Measurements from ENCODE around the gene ACOT11.

Gene ACOT11

DNA sequence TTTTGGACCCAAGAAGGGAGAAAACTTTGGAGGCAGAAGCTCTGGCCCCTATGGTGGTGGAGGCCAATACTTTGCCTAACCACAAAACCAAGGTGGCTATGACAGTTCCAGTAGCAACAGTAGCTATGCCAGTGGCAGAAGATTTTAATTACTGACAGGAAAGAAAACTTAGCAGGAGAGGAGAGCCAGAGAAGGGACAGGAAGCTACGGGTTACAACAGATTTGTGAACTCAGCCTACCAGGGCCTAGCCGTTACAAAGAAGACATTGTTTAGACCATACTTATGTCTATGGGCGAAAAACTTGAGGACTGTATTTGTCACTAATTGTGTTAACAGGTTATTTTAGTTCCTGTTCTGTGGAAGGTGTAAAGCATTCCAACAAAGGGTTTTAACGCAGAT, 10.4 kb upstream of the ACOT11 start:
- no peak for DNase-seq (ENCODE audit: low spot score)

- DNase-seq (ENCODE audit: low spot score): no peak
Measured at GRCh38 chr1:54538538-54538937, 9.5 kb upstream of the ACOT11 start.

- DNase-seq (ENCODE audit: low spot score): no peak
Measured at GRCh38 chr1:54540582-54541295, 7.3 kb upstream of the ACOT11 start.

DNA sequence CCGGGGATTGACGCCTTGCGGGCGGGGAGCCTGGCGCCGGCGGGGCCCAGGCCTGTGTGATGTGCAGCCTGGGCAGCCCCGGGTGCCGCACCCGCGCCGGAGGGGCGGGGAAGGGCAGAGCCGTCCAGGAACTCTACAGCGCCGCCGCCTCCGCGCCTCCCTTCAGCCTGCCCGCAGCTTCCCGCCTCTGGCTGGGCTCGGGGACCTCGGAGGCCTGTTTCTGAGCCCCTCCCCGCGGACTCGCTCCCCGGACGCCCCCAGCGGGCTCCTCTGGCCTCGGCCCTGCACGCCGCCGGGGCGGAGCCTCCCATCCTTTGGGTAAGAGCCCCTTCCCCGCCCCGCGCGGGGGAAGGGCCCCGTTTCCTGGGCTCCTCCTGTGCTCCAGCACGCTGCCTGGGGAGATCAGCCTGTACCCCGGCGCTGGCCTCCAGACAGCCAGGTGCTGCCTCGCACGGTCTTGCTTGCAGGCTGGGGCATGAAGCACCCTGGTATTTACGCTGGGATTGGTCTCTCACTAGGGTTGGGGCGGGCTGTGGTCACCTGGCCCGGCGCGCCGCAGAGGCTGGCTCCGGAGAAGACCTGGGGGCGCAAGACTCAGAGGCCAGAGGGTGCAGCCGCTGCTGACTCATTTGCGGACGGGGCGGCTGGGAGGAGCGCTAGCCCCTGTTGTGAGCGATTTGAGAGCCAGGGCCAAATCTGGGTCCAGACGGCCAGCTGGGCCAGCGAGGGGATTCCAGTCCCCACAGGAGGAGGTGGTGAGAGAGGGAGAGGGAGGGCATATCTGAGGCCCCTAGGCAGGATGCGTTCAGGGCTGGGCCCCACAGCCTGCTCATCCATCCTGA, 5.7 kb upstream of the ACOT11 start:
- peak; percentile 43 for DNase-seq (ENCODE audit: low spot score)

DNA sequence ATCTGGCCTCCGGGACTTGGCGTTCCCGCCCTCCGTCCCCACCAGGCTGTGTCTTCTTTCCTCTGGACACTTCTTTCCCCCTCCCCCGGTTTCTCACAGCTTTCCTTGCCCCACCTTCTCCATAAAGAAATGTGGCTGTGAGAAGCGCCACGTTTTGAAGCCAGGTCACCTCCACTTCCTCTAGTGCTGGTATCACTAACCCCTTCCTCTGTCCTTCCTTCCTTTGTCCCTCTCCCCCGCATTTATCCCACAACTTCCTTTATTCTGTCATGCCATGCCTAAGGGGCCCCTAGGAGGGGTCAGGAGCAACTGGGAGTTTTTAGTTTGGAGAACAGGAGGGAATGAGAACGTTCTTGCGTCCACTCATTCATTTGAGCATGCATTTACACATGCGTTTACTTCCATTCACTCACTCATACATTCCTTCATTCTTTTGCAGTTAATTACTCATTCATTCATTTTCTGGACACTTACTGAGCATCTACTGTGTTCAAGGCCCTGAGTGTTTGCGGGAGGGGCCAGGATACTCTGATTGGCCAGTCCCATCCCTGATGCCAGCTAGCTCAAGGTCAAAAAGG, 5.0 kb upstream of the ACOT11 start:
- DNase-seq (ENCODE audit: low spot score): no peak

DNA sequence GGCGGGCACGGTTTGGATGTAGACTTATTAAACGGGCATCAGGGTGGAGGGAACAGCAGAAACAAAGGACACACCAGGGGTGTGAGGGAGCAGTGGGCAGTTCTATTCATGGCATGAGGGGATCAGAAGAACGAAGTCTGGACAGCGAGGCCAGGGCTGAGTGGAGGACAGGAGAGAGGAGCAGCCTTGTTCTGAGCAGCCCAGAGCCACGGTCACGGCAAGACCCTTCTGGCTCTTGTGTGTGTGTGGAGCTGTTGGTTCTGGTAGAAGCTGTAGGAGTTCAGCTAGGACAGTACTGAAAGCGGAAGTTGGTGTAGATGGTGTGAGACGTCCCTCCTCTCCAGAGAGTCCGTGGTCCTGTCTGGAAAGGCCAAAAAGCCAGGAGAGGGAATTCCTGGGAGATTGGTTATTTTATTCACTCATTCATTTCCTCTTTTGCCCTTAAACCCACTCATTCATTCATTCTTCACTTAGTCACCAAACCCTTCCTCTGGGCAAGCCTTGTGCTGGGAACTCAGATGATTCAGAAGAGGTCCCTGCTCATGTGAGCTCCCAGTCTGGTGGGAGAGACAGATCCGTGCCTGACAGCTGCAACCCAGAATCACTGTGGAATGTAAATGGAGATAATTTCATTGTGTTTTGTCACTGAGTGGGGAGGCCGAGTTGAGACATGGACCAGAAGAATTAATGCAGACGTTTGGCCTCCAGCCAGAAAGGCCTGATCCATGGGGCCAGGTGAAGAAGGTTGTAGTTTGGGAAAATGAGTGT, 4.1 kb upstream of the ACOT11 start:
- DNase-seq (ENCODE audit: low spot score): no peak

GRCh38 chr1:54545916-54546635, 2.0 kb upstream of the ACOT11 start:
- DNase-seq (ENCODE audit: low spot score): no peak

GRCh38 chr1:54546651-54547401, 1.2 kb upstream of the ACOT11 start:
- DNase-seq (ENCODE audit: low spot score): no peak

DNA sequence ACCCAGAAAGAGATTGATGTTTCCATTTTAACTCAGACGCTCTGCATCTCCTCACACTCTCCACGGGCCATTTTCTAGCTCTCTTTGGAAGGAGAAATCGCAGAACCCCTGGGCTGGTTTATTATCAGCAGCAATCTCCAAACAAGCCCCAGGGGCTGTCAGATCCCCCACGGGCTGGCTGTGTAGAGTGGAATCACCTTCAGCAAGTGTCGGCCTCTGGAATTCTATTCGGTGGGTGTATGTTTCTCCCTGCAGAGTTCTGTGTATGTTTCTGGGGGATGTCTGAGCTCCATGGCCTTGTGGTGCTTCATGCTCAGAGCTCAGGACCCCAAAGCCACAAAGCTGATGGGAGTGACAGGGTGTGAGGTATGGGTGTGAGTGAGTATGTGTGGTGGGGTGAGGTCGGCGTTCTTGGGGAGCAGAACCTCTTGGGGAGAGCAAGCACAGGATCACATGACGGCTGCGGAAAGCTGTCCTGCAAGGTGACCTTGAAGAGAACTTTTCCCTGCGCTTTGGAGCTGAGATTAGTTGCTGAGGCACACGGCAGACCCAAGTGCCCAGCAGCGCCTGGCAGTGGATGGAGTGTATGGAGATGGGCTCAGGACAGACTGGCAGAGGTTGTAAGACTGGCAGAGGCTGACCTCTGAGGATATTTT, 489 bp downstream of the ACOT11 start:
- DNase-seq (ENCODE audit: low spot score): no peak

DNA sequence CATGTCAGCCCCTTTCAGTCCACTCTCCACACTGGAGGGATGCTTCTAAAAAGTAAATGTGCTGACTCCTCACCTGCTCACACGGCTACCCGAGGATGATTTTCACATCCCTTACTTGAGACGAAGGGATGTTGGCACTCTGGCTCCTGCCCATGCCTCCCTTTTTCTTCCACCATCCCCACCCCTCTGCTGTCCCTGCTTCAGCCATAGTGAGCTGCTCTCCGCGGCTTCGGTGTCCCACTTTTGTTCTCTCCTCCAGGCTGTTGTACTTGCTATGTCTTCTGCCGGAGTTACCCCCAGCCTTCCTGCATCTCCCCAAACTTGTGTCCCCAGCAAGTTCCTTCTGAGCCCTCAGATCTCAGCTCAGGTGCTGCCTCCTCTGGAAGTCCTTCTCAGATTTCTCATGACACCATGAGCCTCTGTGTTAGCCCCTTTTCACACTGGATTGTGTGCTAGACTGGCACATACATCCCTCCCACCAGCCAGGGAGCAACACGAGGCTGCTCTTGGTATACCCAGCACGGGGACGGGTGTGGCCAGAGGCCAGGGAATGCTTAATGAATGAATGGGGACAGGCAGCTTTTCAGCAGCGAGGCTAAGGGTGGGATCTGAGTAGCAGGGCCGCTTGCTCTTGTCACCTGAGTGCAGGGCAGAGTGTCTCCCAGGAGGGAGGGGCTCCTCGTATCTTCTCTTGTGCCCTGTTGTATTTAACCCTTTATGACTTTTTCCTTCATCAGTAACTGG, 1.3 kb downstream of the ACOT11 start:
- no peak for DNase-seq (ENCODE audit: low spot score)

DNA sequence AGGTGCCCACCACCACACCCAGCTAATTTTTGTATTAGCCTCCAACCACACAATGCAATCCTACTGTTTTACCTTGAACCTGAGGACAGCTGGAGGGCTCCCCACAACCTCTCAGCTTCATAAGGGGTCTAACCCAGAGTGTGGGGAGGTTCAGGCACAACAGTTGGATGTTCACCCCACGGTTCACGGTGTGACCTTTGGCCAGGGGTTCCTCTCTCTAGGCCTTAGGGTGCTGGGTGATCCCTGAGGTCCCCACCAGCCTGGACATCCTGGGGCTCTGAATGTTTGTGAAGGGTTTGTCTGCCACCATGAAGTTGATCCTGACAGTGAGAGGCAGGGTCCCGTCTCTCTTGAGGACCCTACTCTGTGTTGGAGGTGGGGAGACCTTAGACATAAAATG, 3.9 kb downstream of the ACOT11 start:
- no peak for DNase-seq (ENCODE audit: low spot score)

DNA sequence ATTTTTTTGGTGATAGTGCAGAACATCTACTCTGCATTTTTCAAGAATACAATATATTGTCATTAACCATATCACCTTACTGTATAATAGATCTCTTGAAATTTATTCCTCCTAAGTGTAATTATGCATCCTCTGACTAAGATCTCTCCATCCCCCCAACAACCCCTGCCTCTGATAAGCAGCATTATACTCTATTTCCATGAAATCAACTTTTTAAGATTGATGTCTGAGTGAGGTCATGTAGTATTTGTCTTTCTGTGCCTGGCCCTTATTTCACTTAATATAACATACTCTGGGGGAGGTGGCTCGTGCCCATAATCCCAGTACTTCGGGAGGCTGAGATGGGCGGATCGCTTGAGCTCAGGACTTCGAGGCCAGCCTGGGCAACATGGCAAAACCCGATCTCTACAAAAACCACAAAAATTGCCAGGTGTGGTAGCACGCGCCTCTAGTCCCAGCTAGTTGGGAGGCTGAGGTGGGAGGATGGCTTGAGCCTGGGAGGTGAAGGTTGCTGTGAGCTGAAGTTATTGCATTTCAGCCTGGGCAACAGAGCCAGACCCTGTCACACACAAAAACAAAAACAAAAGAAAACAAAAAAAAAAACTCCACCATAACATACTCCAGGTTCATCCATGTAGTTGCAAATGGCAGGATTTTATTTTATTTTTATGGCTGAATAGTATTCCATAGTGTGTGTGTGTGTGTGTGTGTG, 5.7 kb downstream of the ACOT11 start:
- DNase-seq (ENCODE audit: low spot score): no peak

DNA sequence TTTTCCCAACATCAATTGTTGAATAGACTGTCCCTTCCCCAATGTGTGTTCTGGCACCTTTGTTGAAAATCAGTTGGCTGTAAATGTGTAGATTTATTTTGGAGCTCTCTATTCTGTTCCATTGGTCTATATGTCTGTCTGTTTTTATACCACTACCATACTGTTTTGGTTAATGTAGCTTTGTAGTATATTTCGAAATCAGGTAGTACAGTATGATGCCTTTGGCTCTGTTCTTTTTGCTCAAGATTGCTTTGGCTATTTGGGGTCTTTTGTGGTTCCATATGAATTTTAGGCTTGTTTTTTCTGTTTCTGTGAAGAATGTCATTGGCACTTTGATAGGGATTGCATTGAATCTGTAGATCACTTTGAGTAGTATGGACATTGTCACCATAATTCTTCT, 8.1 kb downstream of the ACOT11 start:
- DNase-seq (ENCODE audit: low spot score): no peak

DNA sequence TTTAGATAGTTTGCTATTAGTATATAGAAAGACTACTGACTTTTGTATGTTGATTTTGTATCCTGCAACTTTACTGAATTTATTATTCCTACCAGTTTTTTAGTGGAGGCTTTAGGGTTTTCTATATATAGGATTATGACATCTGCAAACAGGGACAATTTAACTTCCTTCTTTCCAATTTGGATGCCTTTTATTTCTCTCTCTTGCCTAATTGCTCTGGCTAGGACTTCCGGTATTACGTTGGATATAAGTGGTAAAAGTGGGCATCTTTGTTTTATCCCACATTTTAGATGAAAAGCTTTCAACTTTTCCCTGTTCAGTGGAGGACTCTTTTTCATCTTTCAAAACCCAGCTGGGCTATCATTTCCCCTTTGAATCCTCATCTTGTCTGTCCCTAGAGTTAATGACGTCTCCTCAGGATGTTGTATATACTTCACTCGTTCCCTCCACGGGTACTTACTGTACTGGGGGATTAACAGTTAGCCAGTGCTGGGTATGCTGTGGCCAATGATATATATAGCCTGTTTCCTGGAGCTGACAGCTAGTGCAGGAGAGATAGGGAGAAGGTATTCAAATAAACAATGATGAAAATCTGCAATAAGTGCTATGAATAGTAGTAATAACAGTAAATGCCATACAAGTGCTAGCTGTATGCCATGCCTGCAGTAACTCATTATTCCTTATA, 9.8 kb downstream of the ACOT11 start:
- no peak for DNase-seq (ENCODE audit: low spot score)

DNA sequence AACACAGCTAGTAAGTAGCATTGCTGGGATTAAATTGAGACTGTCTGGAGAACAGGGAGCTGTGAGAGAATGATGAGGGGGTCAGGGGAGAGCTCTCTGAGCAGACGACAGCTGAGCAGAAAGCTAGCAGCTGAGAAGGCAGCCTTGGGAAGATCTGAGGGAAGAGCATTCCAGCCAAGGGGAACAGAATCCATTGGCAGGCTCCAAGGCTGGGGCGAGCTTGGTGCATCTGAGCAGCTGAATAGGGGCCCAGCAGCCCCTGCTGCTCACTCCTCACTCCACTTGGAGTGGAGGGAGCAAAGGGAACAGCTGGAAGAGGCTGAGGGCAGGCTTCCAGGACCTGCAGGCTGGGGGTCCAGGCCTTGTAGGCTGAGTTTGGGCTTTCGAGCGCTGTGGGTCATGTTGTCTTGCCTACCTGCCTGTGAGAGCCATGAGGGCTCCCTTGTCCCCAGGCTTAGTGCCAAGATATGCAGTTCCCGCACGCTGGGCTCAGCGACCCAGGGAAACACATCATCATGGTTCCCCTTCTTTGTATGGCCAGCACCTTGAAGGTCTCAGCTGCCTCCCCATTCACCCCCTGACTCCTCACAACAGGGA, 10.5 kb downstream of the ACOT11 start:
- DNase-seq (ENCODE audit: low spot score): no peak

- no peak for DNase-seq (ENCODE audit: low spot score)
Measured at GRCh38 chr1:54559111-54559548, 11.1 kb downstream of the ACOT11 start.

- no peak for DNase-seq (ENCODE audit: low spot score)
Measured at GRCh38 chr1:54559771-54560231, 11.8 kb downstream of the ACOT11 start.

Measured in putamen (tissue), 1 donor.